Panc1 (cell line): ENCODE data around the gene SFXN2.

Source experiments
- POLR2AphosphoS5 ChIP-seq: IDR thresholded peaks from 2 replicates; pipeline ENCODE4 v1.6.1; 2012; ENCODE audit warnings: mild to moderate bottlenecking, low read depth, low read length, moderate library complexity
- TCF7L2 ChIP-seq: IDR thresholded peaks from 2 replicates; pipeline ENCODE4 v1.6.1; 2011; ENCODE audit warnings: mild to moderate bottlenecking, low read depth, low read length, inconsistent platforms
- TF ChIP-seq, protein P1 (sequence below): fragments of 450-650 bp; IDR thresholded peaks from 2 replicates; pipeline ENCODE4 v1.5.1; 2017; ENCODE audit warnings: mild to moderate bottlenecking
- TF ChIP-seq, protein P2 (sequence below), 2 experiments: IDR thresholded peaks; 2 replicates each; pipeline ENCODE4 v1.6.1; 2011 to 2012; ENCODE audit warnings: low read depth in 2 of 2, control low read depth in 1 of 2, low read length in 1 of 2, mild to moderate bottlenecking in 1 of 2, moderate library complexity in 1 of 2; ENCODE audit not compliant: insufficient read depth in 1 of 2

DNA sequence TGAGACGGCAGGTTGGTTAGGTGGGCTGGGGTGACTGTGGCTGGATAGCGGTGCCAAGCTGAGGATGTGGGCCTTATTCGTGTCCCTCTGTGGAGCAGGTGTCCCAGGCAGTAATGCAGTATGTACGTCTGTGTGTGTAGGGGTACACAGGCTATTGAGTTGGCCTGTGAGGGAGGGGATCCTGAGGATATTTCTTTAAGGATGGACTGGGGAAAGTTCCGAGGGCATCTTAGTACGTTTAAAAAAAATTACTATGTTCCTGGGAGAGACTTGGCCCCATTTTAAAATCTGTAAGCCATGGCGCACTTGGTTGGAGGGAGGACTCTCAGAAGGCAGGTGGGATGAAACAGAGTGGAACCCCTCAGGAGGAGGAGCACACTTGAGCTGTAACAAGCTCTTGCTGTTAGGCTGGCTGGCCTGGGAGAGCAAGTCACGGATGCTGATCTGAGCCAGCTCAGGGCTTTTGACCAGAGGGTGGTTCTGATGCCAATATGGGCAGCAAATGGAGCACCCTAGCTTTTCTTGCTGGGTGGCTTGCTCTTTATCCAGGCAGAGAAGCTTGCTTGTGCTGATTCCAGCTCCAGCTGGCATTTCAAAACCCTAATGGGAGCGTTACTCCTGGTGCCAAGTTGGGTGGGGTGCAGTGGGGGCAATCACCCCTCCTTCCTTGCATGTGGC, 30.1 kb downstream of the SFXN2 start:
- TF ChIP-seq, protein P1, sequence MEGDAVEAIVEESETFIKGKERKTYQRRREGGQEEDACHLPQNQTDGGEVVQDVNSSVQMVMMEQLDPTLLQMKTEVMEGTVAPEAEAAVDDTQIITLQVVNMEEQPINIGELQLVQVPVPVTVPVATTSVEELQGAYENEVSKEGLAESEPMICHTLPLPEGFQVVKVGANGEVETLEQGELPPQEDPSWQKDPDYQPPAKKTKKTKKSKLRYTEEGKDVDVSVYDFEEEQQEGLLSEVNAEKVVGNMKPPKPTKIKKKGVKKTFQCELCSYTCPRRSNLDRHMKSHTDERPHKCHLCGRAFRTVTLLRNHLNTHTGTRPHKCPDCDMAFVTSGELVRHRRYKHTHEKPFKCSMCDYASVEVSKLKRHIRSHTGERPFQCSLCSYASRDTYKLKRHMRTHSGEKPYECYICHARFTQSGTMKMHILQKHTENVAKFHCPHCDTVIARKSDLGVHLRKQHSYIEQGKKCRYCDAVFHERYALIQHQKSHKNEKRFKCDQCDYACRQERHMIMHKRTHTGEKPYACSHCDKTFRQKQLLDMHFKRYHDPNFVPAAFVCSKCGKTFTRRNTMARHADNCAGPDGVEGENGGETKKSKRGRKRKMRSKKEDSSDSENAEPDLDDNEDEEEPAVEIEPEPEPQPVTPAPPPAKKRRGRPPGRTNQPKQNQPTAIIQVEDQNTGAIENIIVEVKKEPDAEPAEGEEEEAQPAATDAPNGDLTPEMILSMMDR: no peak
- TF ChIP-seq TCF7L2: no peak
- TF ChIP-seq, protein P2, sequence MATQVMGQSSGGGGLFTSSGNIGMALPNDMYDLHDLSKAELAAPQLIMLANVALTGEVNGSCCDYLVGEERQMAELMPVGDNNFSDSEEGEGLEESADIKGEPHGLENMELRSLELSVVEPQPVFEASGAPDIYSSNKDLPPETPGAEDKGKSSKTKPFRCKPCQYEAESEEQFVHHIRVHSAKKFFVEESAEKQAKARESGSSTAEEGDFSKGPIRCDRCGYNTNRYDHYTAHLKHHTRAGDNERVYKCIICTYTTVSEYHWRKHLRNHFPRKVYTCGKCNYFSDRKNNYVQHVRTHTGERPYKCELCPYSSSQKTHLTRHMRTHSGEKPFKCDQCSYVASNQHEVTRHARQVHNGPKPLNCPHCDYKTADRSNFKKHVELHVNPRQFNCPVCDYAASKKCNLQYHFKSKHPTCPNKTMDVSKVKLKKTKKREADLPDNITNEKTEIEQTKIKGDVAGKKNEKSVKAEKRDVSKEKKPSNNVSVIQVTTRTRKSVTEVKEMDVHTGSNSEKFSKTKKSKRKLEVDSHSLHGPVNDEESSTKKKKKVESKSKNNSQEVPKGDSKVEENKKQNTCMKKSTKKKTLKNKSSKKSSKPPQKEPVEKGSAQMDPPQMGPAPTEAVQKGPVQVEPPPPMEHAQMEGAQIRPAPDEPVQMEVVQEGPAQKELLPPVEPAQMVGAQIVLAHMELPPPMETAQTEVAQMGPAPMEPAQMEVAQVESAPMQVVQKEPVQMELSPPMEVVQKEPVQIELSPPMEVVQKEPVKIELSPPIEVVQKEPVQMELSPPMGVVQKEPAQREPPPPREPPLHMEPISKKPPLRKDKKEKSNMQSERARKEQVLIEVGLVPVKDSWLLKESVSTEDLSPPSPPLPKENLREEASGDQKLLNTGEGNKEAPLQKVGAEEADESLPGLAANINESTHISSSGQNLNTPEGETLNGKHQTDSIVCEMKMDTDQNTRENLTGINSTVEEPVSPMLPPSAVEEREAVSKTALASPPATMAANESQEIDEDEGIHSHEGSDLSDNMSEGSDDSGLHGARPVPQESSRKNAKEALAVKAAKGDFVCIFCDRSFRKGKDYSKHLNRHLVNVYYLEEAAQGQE (IDR thresholded peaks at IDR 0.05; ENCODE audit: insufficient read depth in 1 of 2, low read depth in 2 of 2, low read length in 1 of 2): no peak
- TF ChIP-seq POLR2AphosphoS5: no peak
